Common myeloid progenitor, CD34-positive (primary cell): Measurements from ENCODE around the gene SPNS3.

ENCODE experiments used
- CTCF ChIA-PET: fragments of 350-600 bp; sonication (Branson Sonifier 250); formaldehyde crosslinking; loops from one replicate; lab custom pipeline; 2021; ENCODE audit warnings: antibody characterized with exemption; lab: Charles Lee
- POLR2A ChIA-PET: fragments of 350-600 bp; sonication (Branson Sonifier 250); formaldehyde crosslinking; loops from one replicate; lab custom pipeline; 2021; ENCODE audit warnings: antibody characterized with exemption; lab: Charles Lee
- DNase-seq, 3 donors: peaks; one replicate each; pipeline versions ENCODE4 v3.0.0 to v3.0.0-alpha.2; 2013
- H3K27ac ChIP-seq, 2 experiments: 1 replicate in 1 of 2; 2 replicates in 1 of 2; pipeline ENCODE4 v1.7.0; 2013; ENCODE audit warnings: inconsistent platforms in 2 of 2, low read length in 2 of 2, mild to moderate bottlenecking in 2 of 2, low read depth in 1 of 2, moderate library complexity in 1 of 2; ENCODE audit not compliant: severe bottlenecking in 2 of 2, insufficient read depth in 1 of 2, poor library complexity in 1 of 2
- H3K27me3 ChIP-seq, 5 experiments: replicated peaks in 2 of 5; 1 replicate in 3 of 5; 2 replicates in 2 of 5; pipeline versions ENCODE4 v1.6.1 to v1.7.0; 2013; ENCODE audit warnings: low read length in 4 of 5, mild to moderate bottlenecking in 2 of 5, moderate library complexity in 2 of 5, inconsistent platforms in 1 of 5; ENCODE audit not compliant: insufficient read depth in 5 of 5, control insufficient read depth in 4 of 5
- H3K36me3 ChIP-seq, 4 experiments: 1 replicate in 2 of 4; 2 replicates in 2 of 4; pipeline versions ENCODE4 v1.6.1 to v1.7.0; 2013; ENCODE audit warnings: low read length in 3 of 4, control low read depth in 1 of 4, mild to moderate bottlenecking in 1 of 4; ENCODE audit not compliant: control insufficient read depth in 4 of 4, insufficient read depth in 4 of 4
- H3K4me1 ChIP-seq, 4 experiments: 1 replicate in 3 of 4; 2 replicates in 1 of 4; pipeline versions ENCODE4 v1.6.1 to v1.7.1; 2013; ENCODE audit warnings: low read length in 3 of 4, mild to moderate bottlenecking in 3 of 4, control low read depth in 1 of 4, inconsistent platforms in 1 of 4, moderate library complexity in 1 of 4; ENCODE audit not compliant: control insufficient read depth in 4 of 4, insufficient read depth in 4 of 4; ENCODE audit errors: control extremely low read depth in 1 of 4
- H3K4me3 ChIP-seq, 7 experiments: 1 replicate in 4 of 7; 2 replicates in 3 of 7; pipeline versions ENCODE4 v1.5.1 to v1.7.0; 2013; ENCODE audit warnings: mild to moderate bottlenecking in 7 of 7, low read length in 6 of 7, moderate library complexity in 6 of 7, inconsistent platforms in 2 of 7, low read depth in 2 of 7, control low read depth in 1 of 7; ENCODE audit not compliant: insufficient read depth in 4 of 7, control insufficient read depth in 1 of 7; ENCODE audit errors: extremely low read depth in 1 of 7
- H3K9me3 ChIP-seq, 5 experiments: 1 replicate in 4 of 5; 2 replicates in 1 of 5; pipeline versions ENCODE4 v1.6.1 to v1.7.1; 2013; ENCODE audit warnings: low read length in 4 of 5, mild to moderate bottlenecking in 2 of 5, inconsistent platforms in 1 of 5, low read depth in 1 of 5, moderate library complexity in 1 of 5; ENCODE audit not compliant: control insufficient read depth in 4 of 5, insufficient read depth in 2 of 5; ENCODE audit errors: control extremely low read depth in 1 of 5
- WGBS: methylation state at CpG from one replicate; pipeline ENCODE4 v1.1.5; 2013; ENCODE audit not compliant: insufficient coverage; 5-methylcytosine and 5-hydroxymethylcytosine counted together

The SPNS3 gene

DNA sequence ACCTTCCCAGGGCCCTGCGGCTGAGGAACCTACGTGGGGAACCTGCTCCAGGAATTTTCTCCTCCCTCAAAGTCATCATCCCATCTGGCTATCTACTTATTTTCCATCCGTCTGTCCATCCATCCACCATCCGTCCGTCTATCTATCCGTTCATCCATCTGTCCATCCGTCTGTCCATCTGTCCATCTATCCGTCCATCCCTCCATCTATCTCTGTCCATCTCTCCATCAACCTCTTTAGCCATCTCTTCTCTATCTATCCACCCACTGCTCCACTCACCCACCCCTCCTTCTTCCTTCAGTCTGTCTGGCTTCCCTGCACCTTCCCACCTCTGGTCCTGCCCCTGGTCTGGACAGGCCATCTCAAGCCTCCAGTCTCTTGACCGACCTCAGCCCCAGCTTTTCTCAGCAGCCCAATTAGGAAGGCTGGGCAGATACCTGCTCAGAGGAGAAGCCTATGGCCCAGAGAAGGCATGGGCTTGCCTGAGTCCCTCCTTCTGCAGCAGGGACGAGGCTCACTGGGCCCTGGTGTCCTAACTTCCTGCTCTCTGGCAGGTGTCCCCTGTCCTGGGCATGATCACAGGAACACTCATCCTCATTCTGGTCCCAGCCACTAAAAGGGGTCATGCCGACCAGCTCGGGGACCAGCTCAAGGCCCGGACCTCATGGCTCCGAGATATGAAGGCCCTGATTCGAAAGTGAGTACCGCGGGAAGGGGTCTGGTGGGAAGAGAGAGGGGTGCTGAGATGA, 98.4 kb downstream of the SPNS3 start:
- ChIA-PET POLR2A (no interaction called here), CTCF (interaction anchor here (0.6 kb wide), 1 partner anchor 32 kb away, joined by 3 read pairs; no protein-coding TSS in a partner anchor)
- Histone ChIP-seq H3K4me1 (peaks cover 0 to 54% (median 29%) of the 10 kb centered on the region in 4 experiments), H3K4me3 (no peak overlapping the region), H3K27me3 (no peaks in the 10 kb centered on the region), H3K27ac (no peak overlapping the region), H3K9me3 (no peaks in the 10 kb centered on the region), H3K36me3 (peaks cover 6 to 68% (median 38%) of the 10 kb centered on the region in 4 experiments)
- WGBS, result 97% methylated on average over 15 of the region's 17 CpGs
- no peak for DNase-seq

DNA sequence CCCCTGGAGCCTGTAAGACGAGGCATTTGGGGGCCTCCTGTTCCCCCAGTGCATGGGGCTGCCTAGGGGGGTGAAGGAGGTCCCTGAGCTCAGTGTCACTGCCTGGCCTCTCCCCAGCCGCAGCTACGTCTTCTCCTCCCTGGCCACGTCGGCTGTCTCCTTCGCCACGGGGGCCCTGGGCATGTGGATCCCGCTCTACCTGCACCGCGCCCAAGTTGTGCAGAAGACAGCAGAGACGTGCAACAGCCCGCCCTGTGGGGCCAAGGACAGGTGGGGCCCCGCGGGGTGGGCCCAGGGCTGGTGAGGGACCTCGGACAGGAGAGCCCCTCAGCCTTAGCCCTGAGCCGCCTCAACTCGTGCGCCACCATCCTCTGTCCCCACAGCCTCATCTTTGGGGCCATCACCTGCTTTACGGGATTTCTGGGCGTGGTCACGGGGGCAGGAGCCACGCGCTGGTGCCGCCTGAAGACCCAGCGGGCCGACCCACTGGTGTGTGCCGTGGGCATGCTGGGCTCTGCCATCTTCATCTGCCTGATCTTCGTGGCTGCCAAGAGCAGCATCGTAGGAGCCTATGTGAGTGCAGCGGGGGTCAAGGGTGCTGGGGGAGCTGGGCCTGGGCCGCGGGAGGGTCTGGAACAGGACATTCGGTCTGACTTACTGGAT, 99.3 kb downstream of the SPNS3 start:
- POLR2A ChIA-PET, result no interaction called here

DNA sequence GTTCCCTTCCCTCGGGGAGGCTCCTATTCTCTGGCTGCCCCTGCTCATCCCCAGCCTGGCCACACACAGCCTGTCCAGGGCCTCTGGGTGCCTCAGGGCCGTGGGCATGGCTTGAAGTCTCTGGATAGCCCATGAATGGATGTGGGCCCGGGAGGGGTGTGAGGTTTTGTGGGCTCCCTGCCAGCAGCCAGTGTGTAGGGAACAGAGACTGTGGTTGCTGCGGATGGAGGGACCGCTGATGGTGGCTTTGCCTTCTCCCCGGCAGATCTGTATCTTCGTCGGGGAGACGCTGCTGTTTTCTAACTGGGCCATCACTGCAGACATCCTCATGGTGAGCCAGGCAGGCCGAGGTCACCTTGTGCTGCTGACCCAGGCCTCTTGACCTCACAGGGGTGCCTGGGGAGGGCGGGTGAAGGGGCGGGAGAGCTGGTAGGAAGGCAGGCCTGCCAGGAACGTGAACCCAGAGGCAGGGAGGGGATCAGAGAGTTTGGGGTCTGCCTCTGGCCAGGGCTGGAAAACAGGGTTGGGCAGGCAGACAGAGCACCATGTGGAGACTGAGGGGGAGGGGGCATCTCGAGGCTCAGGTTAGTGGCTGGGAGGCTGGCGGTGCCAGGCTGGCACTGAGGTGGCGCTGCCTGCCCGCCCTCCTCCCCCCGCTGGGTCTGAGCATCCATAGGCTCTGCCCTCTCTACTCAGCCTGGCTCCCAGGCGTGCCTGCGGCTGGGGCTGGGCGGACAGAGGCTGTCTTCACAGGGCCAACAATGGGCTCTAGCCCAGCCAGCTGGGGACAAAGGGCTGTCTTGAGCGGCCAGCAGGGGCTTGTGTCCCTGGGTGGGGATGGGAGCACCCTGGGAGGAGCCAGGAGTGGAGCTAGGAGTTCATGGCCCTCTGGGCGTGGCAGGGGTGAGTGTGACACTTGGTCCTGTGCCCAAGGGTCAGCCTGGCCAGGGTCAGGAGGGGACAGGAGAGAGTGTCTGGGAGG, 100.1 kb downstream of the SPNS3 start:
- no peak overlapping the region for H3K4me3 ChIP-seq

More for the DNA sequence above, 99.3 kb downstream of the SPNS3 start:
- Histone ChIP-seq H3K4me3 (no peak overlapping the region), H3K27ac (no peak overlapping the region), H3K9me3 (no peaks in the 10 kb centered on the region), H3K4me1 (peaks cover 0 to 62% (median 33%) of the 10 kb centered on the region in 4 experiments), H3K36me3 (peaks cover 6 to 76% (median 42%) of the 10 kb centered on the region in 4 experiments), H3K27me3 (no peaks in the 10 kb centered on the region)
- CTCF ChIA-PET, result interaction anchor here (0.6 kb wide), 1 partner anchor 32 kb away, joined by 3 read pairs; no protein-coding TSS in a partner anchor
- DNase-seq, result no peak
- WGBS, result 94% methylated on average over 21 of the region's 33 CpGs

DNA sequence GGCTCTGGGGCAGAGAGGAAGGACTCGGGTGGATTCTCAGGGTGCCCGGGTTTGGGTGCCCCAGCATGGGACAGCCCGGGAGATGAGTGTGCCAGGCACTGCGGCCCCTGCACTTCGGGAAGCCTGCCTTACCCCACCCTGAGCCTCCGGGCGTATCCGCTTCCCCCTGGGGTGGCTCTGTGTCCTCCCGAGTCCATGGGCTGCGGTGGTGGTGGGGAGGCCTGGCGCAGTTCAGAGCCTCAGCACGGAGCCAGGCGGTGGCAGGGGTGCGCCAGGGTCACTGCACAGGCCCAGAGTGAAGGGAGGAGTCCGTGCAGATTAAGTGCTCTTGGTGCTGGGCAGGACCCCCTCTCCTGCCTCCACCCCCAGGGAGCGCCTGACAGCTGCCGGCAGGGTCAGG, 100.8 kb downstream of the SPNS3 start:
- peaks cover 0 to 72% (median 36%) of the 10 kb centered on the region in 4 experiments for H3K4me1 ChIP-seq
- ChIA-PET CTCF (interaction anchor here (0.8 to 1.5 kb wide), 2 partner anchors 9 to 26 kb away, joined by 3 to 5 read pairs; no protein-coding TSS in a partner anchor), POLR2A (no interaction called here)
- H3K4me3 ChIP-seq, result no peak overlapping the region
- H3K27me3 ChIP-seq, result no peaks in the 10 kb centered on the region
- no peaks in the 10 kb centered on the region for H3K9me3 ChIP-seq
- DNase-seq, result no peak
- peaks cover 8 to 89% (median 48%) of the 10 kb centered on the region in 4 experiments for H3K36me3 ChIP-seq
- no peak overlapping the region for H3K27ac ChIP-seq
- WGBS, result 87% methylated on average over 12 of the region's 17 CpGs

More for the DNA sequence above, 100.1 kb downstream of the SPNS3 start:
- no peaks in the 10 kb centered on the region for H3K9me3 ChIP-seq
- H3K27ac ChIP-seq, result no peak overlapping the region
- H3K27me3 ChIP-seq, result no peaks in the 10 kb centered on the region
- H3K4me1 ChIP-seq, result peaks cover 0 to 70% (median 34%) of the 10 kb centered on the region in 4 experiments
- CTCF ChIA-PET, result interaction anchor here (1.5 kb wide), 1 partner anchor 25 kb away, joined by 5 read pairs; no protein-coding TSS in a partner anchor
- POLR2A ChIA-PET, result no interaction called here
- WGBS, result 52% methylated on average over 10 of the region's 23 CpGs
- H3K36me3 ChIP-seq, result peaks cover 8 to 82% (median 44%) of the 10 kb centered on the region in 4 experiments
- peak; percentile 36 to 73 (median 70) for DNase-seq

GRCh38 chr17:4534928-4535666, 101.4 kb downstream of the SPNS3 start:
- Histone ChIP-seq H3K9me3 (no peaks in the 10 kb centered on the region), H3K4me3 (no peak overlapping the region), H3K27me3 (no peaks in the 10 kb centered on the region), H3K4me1 (peaks cover 0 to 73% (median 36%) of the 10 kb centered on the region in 4 experiments), H3K36me3 (peaks cover 10 to 89% (median 46%) of the 10 kb centered on the region in 4 experiments), H3K27ac (no peak overlapping the region)
- no peak for DNase-seq
- ChIA-PET POLR2A (no interaction called here), CTCF (interaction anchor here (0.8 to 1.5 kb wide), 2 partner anchors 8 to 26 kb away, joined by 3 to 5 read pairs; no protein-coding TSS in a partner anchor)
- 95% methylated on average over 19 of the region's 27 CpGs for WGBS
